Mucosa of rectum (tissue), 2 donors: ENCODE results near the gene TCERG1L.

Source experiments
- H3K27ac ChIP-seq, 2 donors: one replicate each; pipeline ENCODE4 v1.7.0; 2013; ENCODE audit warnings: inconsistent platforms in 2 of 2, low read depth in 2 of 2, low read length in 2 of 2
- H3K27me3 ChIP-seq, 2 donors: one replicate each; pipeline ENCODE4 v1.7.0; 2013; ENCODE audit warnings: low read length in 2 of 2; ENCODE audit not compliant: control insufficient read depth in 2 of 2, insufficient read depth in 2 of 2
- H3K36me3 ChIP-seq, 2 donors: one replicate each; pipeline ENCODE4 v1.7.0; 2013; ENCODE audit warnings: low read length in 2 of 2; ENCODE audit not compliant: control insufficient read depth in 2 of 2, insufficient read depth in 2 of 2
- H3K4me1 ChIP-seq, 2 donors: one replicate each; pipeline ENCODE4 v1.7.0; 2013; ENCODE audit warnings: low read length in 2 of 2, mild to moderate bottlenecking in 1 of 2; ENCODE audit not compliant: control insufficient read depth in 2 of 2, insufficient read depth in 2 of 2
- H3K4me3 ChIP-seq, 2 donors: one replicate each; pipeline ENCODE4 v1.7.0; 2013; ENCODE audit warnings: low read length in 2 of 2
- H3K9ac ChIP-seq, 2 donors: one replicate each; pipeline ENCODE4 v1.7.0; 2013; ENCODE audit warnings: low read length in 2 of 2, low read depth in 1 of 2, mild to moderate bottlenecking in 1 of 2
- H3K9me3 ChIP-seq, 2 donors: one replicate each; pipeline ENCODE4 v1.7.0; 2013; ENCODE audit warnings: low read length in 2 of 2; ENCODE audit not compliant: control insufficient read depth in 2 of 2
- donor health status: healthy.
- donor health status: Normal muscosa, but diverticular disease.

The TCERG1L gene

GRCh38 chr10:131231323-131231964 is 80.1 kb downstream of the TCERG1L start:
- H3K27me3 ChIP-seq, result no peaks in the 10 kb centered on the region

DNA sequence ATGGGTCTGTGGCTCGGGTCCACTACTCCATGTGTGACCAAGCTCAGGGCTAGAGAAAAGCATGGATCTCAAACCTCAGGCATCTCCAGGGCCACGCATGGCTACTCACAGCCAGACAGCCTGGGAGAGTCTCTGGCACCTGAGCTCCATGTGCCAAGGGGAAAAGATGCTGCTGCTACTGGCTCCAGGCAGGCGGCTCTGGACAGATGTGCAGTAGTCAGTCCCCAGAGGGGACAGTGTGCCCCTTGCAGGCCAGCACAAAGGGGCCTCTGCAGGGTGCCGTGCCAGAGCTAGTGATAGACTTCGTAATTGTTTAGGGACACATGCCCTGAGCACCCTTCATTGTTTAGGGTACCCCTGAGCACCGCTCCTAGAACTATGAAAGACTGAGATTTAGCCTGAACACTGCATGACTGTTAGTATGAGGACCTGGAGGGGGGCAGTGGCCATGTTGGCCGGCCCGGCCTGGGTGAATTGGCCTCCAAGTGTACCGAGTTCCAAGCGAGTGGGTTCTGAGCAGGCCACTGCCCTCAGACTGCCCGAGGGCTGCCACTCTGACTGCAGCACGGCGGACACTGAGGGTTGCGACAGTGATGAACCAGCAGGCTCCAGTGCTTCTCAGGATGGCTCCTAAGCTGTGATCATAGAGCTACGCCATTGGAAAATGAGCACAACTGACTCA is 80.7 kb downstream of the TCERG1L start:
- H3K9me3 ChIP-seq, result peaks cover 0 to 1% of the 10 kb centered on the region in 2 donors
- no peak overlapping the region for H3K4me3 ChIP-seq
- no peaks in the 10 kb centered on the region for H3K27me3 ChIP-seq
- H3K9ac ChIP-seq, result no peak overlapping the region
- H3K36me3 ChIP-seq, result no peaks in the 10 kb centered on the region
- no peaks in the 10 kb centered on the region for H3K4me1 ChIP-seq
- no peak overlapping the region for H3K27ac ChIP-seq

More at GRCh38 chr10:131231323-131231964, 80.1 kb downstream of the TCERG1L start:
- Histone ChIP-seq H3K36me3 (no peaks in the 10 kb centered on the region), H3K9me3 (peaks cover 0 to 1% of the 10 kb centered on the region in 2 donors), H3K27ac (no peak overlapping the region), H3K4me3 (no peak overlapping the region), H3K9ac (no peak overlapping the region), H3K4me1 (no peaks in the 10 kb centered on the region)

- Histone ChIP-seq H3K36me3 (no peaks in the 10 kb centered on the region), H3K9ac (no peak overlapping the region), H3K4me1 (no peaks in the 10 kb centered on the region), H3K9me3 (peaks cover 0 to 1% of the 10 kb centered on the region in 2 donors), H3K27ac (no peak overlapping the region), H3K27me3 (no peaks in the 10 kb centered on the region), H3K4me3 (no peak overlapping the region)
These were observed 81.4 kb downstream of the TCERG1L start for GRCh38 chr10:131230166-131230565.

DNA sequence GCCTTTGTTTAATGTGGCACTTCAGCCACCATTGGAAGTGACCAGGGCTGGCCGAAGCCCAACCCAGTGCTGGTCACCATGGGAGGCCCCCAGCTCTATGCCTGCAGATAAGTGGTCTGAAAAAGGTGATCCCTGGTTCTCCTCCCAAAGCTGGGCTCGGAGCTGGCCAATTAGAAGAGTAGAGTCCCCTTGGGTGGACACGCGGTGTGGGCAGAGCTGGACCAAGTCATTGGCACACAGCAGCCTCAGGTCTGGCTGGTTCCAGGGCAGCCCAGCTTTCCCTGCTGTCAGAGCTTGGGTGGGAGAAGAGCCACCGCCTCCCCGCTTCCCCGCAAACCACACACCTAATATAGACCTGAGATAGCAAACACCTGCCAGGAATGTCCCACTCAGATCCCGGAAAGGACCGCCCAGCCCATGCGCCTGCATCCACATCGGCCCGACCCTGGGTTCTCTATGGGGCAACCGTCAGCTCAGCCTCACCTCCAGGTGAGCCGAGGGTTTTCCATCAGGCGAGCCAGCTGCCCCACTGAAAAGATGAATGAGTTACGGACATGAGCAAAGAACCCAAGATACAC is 84.3 kb downstream of the TCERG1L start:
- Histone ChIP-seq H3K9me3 (no peaks in the 10 kb centered on the region), H3K36me3 (no peaks in the 10 kb centered on the region), H3K27me3 (no peaks in the 10 kb centered on the region), H3K4me3 (no peak overlapping the region), H3K4me1 (no peaks in the 10 kb centered on the region), H3K27ac (no peak overlapping the region), H3K9ac (no peak overlapping the region)

GRCh38 chr10:131226446-131227162 is 84.9 kb downstream of the TCERG1L start:
- Histone ChIP-seq H3K4me1 (no peaks in the 10 kb centered on the region), H3K9ac (no peak overlapping the region), H3K4me3 (no peak overlapping the region), H3K27me3 (no peaks in the 10 kb centered on the region), H3K36me3 (no peaks in the 10 kb centered on the region), H3K27ac (no peak overlapping the region), H3K9me3 (no peaks in the 10 kb centered on the region)

DNA sequence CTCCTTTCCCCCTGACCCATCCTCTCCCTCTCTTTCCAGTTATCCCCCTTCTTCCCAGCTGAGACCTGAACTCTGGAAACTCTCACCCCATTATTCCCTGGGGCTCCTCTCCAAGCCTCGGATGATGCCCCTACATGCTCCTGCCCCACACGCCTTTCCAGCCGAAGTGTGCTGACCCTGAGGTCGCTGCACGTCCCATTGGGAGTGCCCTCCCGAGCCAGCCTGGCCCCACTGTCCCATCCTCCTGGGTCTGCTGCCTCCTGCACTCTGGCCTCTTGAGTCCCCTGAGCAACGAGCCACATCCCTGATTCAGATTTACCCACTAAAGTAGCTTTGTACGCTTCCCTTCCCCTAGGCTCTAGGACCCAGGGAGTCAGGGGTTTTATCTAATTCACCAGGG is 87.4 kb downstream of the TCERG1L start:
- no peaks in the 10 kb centered on the region for H3K27me3 ChIP-seq
- H3K9ac ChIP-seq, result no peak overlapping the region
- H3K27ac ChIP-seq, result no peak overlapping the region
- H3K36me3 ChIP-seq, result no peaks in the 10 kb centered on the region
- no peaks in the 10 kb centered on the region for H3K9me3 ChIP-seq
- no peak overlapping the region for H3K4me3 ChIP-seq
- H3K4me1 ChIP-seq, result no peaks in the 10 kb centered on the region

DNA sequence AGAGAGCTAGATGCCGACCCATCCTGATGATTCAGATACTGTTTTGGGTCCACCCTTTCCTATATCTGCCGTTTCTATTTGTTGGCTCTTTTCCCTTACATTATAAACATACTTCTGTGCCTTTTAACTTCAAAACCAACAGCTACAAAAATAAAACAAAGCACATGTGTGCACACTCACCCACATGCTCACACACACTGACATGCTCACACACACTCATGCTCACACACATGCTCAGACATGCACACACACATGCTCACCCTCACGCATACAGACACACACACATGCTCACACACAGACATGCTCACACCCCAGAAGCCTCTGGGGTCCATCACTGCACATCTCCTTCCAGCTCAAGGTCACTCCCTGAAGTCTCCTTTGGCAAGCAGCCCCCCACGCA is 88.1 kb downstream of the TCERG1L start:
- Histone ChIP-seq H3K9me3 (no peaks in the 10 kb centered on the region), H3K4me1 (no peaks in the 10 kb centered on the region), H3K36me3 (no peaks in the 10 kb centered on the region), H3K4me3 (no peak overlapping the region), H3K27me3 (no peaks in the 10 kb centered on the region), H3K27ac (no peak overlapping the region), H3K9ac (no peak overlapping the region)

DNA sequence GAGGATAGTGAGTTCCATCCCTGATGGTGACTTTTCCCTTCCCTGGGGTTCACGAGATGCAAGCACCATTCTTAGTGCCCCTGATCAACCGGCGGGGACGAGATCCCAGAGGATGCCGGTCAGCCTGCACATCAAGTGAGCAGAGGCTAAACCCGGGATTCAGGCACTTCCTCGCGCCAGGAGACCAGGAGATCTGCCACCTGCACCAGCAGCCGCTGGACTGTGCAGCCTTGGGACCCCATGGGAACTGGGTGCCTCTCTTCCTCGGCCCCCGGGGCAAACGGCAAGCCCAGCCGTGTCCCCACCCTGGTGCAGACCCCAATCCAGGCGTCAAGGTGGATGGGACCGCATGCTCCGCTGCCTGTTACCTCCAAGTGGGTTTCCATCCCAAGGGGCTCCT is 88.5 kb downstream of the TCERG1L start:
- Histone ChIP-seq H3K9me3 (no peaks in the 10 kb centered on the region), H3K27me3 (no peaks in the 10 kb centered on the region), H3K4me1 (no peaks in the 10 kb centered on the region), H3K9ac (no peak overlapping the region), H3K36me3 (no peaks in the 10 kb centered on the region), H3K4me3 (no peak overlapping the region), H3K27ac (no peak overlapping the region)

DNA sequence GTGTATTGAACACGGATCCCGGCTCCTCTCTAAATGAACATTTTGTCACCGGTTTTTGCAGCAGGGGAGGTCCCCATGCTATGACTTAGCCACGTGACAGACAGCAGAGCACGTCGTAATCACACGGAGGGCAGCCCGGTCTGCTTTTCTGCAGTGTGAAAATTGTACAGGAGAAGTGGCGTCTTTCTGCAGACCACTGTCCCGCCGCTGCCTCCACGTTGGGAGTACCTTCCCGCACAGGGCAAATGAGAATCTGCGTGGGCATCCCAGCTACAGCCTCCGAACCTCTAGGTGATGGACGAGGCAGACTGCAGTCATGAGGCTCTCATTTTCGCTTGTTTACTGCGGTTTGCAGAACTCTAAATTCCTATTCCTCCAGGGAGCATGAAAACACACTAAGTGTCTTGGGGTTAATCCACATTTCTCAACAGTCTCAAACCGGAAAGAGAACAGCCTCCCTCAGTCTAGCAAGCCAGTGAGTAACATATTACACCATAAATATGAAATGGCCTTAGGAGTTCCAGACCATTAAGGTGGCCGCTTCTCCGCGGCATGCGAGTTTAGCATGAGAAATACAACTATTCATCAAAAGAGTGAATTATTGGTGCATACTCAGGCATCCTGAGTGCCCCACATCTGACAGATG is 89.8 kb downstream of the TCERG1L start:
- no peak overlapping the region for H3K4me3 ChIP-seq
- H3K27me3 ChIP-seq, result no peaks in the 10 kb centered on the region
- H3K9me3 ChIP-seq, result no peaks in the 10 kb centered on the region
- H3K27ac ChIP-seq, result no peak overlapping the region
- no peaks in the 10 kb centered on the region for H3K4me1 ChIP-seq
- H3K9ac ChIP-seq, result no peak overlapping the region
- no peaks in the 10 kb centered on the region for H3K36me3 ChIP-seq
